GM21360 (cell line): ENCODE data around the gene IFI27.
A peak's percentile ranks its signal among the peaks of the same experiment; 100 is the strongest.
"Not testable (repeated sequence)": the region's sequence is repeated elsewhere in the genome, so short reads cannot be mapped to it uniquely, and the experiment has no call there.

Source experiments
- ATAC-seq: cut with Tn5 transposase; IDR thresholded peaks from one replicate; pipeline ENCODE4 v1.9.1; 2021; ENCODE audit warnings: mild to moderate bottlenecking, moderate library complexity; ENCODE audit not compliant: unreplicated experiment

The IFI27 gene

DNA sequence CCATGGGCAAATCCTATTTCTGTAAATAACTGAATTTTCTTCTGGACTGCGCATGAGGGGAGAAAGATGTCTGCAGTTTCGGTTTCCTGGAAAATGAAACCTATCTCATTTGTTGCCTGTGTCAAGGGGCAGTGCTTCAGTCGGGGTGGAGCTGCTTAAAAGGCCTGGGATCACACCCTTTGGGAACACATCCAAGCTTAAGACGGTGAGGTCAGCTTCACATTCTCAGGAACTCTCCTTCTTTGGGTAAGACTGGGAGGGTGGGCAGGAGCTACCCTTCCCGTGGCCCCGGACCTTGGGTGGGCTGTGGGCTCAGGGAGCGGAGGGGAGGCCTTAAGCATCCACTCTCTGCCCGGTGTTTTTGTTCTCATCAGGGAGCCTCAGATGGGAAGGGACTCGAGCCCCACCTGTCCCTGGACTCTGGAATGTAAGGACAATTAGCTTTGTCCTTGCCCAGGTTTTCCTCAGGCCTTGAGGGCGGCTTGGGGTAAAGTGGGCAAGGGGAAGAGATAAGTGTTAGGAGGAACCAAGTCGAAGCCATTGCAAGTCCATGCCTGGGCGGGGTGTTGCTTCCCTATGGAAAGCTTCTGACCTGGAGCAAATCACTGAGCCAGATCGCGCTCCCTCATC, at the start of gene IFI27:
TSS of gene IFI27 (plus strand) at position 185 of the 630 bp plus-strand sequence.
- ATAC-seq, result no peak

DNA sequence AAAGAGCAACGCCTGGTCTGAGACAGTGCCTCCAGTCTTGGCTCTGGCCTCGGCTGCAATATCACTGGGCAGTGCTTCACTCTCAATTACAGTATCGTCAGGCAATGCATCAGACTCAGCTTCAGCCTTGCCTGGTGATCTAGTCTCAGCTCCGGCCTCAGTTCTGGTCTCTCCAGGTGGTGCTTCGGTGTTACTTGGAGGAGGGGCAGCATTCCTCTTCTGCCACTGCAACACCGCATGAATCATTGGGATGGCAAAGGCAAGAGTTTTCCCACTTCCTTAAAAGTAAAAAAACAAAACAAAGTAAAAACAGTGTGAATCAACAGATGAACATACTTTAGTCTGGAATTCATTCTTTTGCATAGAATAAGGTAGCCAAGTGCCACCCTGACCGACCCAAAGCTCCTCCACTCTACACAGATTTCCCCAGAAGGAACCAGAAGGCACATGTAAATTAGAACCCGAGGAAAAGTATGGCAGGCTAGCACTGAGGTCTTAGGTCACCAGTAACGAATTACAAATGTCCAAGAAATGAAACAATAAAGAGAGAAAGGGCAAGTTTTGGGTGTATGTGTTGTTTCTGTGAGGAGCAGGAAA, 48.1 kb upstream of the IFI27 start:
- no peak for ATAC-seq

DNA sequence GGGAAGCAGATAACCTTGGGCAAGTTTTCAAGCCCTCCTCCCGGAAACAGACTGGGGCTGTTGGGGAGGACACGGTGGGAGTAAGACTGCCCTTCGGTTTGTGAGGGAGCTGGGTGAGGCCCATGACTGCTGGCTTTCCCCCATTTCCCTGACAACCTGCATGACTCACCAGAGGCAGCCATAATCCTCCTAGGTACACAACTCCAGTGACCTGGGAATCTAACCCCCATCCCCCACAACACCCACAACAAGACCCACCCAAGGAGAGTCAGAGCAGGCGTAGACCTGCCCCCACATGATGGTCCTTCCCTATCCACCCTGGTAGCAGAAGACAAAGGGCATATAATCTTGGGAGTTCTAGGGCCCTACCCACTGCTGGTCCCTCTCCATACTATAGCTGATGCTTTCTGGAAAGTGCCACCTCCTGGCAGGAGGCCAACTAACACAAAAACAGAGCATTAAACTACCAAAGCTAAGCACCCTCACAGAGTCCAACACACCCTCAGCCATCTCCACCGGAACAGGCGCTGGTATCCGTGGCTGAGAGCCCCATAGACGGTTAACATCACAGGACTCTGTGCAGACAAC, 44.4 kb upstream of the IFI27 start:
- ATAC-seq, result no peak

DNA sequence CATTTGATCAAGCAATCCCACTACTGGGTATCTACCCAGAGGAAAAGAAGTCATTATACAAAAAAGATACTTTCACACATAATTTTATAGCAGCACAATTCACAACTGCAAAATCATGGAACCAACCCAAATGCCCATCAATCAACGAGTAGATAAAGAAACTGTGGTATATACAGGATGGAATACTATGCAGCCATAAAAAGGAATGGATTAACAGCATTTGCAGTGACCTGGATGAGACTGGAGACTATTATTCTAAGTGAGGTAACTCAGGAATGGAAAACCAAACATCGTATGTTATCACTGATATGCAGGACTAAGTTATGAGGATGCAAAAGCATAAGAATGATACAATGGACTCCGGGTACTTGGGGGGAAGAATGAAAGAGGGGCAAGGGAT, 38.5 kb upstream of the IFI27 start:
- not testable (repeated sequence) for ATAC-seq

DNA sequence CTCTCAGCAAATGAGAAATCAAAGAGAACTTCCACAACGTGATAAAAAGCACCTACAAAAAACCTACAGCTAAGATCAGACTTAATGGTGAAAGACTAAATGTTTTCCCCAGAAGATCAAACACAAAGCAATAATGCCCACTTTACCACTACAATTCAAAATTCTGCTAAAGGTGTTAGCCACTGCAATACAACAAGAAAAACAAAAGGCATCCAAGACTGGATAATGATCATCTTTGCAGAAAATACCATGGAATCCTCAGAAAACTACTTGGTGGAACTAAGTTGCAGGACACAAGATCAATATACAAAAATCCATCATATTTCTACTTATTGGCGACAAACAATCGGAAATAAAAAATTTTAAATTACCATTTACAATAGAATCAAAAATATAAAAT, 36.0 kb upstream of the IFI27 start:
- no peak for ATAC-seq

DNA sequence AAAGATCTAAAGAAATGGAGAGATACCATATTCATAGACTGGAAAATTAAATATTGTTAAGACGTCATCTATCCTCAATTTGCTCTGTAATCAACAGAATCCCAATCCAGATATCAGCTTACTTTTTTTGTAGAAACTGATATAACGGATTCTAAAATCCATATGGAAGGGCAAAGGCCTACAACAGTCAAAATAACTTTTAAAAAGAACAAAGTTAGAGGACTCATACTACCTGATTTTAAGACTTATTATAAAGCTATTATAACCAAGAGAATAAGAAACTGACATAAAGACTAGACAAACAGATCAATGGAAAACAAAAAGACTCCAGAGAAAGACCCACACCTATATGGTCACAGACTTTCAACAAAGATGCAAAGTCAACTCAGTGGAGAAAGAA, 35.5 kb upstream of the IFI27 start:
- ATAC-seq, result no peak

DNA sequence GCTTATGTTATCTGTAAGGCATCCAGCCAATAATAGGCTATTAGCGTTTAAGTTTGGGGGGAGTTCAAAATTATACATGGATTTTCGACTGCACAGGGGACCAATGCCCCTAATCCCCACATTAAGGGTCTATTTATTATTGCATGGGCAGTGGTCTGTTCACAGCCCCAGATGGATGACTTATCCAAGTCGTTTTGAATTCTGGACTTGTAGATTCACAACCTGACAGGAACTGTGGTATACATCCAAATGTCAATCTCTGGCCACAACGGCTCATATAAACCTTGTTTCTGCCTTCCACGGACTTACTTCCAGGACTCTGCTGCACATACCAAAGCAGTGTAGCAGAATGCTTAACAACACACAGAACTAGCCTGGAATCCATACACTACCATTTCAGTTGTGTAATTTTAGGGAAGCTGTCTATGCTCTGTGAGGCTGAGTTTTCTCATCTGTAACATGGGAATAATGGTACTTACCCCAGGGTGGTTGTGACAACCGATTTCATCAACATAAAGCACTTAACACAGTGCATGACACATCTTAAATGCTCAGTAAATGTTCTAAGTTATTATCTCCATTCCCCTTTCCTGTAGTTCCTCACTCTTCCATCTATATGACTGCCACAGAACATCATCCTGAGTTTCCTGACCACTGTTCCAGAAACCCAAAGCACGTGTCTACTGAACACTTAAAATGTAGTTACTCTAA, 33.3 kb upstream of the IFI27 start:
- ATAC-seq, result no peak

DNA sequence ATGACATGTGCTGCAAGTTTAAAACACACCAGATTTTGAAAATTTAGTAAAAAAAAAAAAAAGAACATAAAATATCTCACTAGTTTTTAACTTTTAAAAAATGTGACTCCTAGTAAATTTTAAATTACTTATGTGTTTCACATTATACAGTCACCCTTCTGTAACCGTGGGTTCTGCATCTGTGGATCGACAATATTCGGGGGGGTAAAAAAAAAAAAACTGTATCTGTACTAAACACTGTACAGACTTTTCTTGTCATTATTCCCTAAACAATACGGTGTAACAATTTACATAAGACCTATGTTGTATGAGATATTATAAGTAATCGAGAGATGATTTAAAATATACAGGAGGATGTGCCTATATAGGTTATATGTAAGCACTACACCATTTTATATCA, 32.7 kb upstream of the IFI27 start:
- no peak for ATAC-seq

DNA sequence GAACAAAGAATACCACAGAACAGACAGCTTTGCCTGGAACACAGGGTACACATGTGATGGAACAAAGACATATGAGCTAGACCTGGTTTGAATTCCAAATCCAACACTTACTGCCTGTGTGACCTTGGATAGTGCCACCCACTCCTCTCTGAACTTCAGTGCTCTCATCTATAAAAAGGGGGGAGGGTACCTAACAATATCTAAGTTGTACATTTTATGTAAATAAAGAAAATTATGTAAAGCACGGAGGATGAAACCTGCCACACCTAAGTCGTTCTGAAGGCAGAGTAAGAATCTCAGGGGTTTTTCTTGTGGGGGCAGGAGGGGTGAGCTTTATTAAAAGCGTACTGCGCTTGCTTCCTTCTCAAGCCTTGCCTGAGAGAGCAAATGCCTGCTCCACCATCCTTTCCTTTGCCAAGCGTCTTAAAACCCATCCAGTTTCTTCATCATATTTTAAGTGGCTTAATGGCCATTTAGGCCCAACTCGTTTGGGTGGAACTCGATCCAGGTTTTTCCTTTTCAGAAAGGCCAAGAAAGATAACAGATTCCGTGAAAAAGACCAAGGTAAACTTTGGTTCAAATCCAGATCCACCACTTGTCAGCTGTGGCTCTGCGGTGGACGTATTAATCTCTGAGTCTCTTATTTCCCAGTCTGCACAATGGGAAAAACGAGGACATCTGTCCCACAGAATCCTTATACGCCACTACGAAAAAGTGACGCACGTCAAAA, 30.5 kb upstream of the IFI27 start:
- ATAC-seq, result no peak

DNA sequence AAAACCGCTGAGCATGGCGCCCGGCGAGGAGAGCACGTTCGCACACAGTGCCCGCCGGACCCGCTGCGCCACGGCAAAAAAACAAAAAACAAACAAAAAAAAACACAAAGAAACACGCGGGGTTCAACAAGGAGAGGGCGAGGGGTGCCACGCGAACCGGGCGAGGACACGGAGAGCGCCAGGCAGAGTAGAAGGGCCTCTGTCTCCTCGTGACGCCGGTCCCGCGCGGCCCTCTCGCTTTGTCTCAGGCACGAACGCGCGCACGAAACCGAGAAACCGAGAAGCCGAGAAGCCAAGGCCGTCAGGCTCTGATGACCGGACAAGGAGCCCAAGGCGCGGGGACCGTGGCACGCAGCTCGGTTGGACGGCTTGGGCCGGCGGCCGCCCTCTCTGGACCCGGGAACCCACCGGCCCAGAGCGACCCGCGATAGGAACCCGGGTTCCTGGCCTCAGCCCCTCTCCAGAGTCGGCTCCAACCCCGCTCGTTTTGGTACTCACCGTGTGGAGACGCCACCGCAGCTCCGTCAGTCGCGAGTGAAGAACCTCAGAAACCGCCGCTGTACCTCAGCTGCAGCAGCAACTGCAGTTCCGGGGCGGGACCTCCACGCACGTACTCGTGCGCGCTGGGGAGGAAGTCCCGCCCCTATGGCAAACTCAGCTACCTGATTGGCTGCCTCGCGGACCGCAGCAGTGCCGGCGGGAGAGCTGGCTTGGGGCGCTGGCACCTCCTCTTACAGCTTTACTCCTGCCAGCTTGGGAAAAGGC, 29.7 kb upstream of the IFI27 start, which contains the start of the genes DDX24 and IFI27L1:
TSS of gene DDX24 (minus strand) at position 582 of the 765 bp plus-strand sequence. CDS start 1,460 bp downstream, outside the sequence.
TSS of gene IFI27L1 (plus strand) at position 690 of the 765 bp plus-strand sequence. CDS start 15,628 bp downstream, outside the sequence.
- peak; percentile 96 for ATAC-seq

DNA sequence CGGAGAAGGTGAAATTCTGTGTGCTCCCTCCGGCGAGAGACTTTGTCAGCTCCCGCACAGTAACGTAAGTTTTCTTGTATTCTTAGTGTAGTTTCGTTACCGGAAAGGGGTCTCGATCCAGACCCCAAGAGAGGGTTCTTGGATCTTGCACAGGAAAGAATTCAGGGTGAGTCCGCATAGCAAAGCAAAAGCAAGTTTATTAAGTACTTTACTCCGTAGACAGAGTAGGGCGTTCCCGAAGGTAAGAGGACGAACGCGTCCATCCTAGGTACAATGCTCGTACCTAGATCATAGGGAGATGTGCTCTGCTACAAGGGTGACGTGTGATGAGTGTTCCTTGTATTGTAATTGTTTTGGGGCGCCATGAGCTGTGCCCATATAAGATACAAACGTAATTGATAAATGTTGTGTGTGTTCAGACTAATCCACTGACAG, 29.1 kb upstream of the IFI27 start:
- ATAC-seq, result peak; percentile 29

DNA sequence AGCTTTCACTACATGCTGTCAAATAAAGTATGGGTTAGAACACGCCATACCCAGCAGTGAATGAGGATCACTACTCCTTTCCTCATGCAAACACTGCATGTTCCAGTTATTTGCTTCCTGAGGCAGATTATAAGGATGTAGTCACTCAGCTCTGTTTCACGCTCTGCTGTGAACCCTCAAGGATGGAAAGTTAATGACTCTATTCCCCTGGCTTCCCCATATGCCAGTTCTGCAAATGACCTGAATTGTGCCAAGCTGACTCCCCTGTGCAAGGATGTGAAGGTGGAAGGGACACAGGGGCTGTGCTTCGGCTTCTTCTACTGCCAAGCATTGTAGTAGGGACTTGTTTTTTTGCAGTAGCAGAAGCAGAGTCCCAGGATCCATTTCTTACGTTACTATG, 22.6 kb upstream of the IFI27 start:
- ATAC-seq, result no peak

DNA sequence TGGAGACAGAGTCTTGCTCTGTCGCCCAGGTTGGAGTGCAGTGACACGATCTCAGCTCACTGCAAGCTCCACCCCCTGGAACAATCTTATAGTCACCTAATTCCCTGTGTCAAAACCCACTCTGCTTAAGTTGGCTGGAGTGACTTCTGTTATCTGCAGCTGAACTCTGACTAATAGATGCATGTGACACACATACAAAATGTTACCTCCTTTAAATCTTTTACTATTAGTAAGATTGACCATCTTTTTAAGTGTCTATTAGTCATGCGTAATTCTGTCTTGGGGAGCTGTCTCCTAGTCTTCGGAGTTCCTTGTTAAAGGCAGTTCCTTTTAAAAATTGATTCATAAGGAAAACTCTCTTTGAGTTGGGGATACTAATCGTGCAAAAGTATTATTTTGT, 22.0 kb upstream of the IFI27 start:
- ATAC-seq, result no peak

DNA sequence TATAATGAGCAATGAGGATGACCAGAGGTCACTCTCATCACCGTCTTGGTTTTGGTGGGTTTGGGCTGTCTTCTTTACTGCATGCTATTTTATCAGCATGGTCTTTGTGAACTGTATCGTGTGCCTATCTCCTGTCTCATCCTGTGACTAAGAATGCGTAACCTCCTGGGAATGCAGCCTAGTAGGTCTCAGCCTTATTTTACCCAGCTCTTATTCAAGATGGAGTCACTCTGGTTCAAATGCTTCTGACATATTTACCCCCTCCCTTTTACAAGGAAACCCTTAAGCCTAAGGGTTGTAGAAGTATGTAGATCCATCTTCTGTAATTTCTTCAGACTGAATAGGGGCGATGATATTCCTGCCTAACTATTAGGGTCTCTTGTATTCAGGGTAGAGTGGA, 21.1 kb upstream of the IFI27 start:
- no peak for ATAC-seq

DNA sequence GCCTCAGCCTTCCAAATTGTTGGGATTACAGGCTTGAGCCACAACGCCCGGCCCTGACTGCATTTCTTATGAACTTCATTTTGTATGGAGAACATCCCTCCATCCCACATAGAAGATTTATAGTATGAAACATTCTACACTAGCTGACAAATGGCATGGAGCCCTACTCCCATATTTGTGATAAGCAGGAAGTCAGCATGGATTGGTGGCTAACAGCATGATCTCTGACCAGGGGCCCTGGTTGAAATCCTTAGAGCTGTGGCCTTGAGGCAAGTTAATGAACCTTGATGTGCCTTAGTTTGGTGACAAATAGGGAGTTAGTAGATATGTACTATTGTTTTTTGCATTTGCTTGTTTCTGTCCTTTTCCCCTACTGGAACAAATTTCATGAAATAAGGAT, 17.1 kb upstream of the IFI27 start:
- ATAC-seq, result no peak

DNA sequence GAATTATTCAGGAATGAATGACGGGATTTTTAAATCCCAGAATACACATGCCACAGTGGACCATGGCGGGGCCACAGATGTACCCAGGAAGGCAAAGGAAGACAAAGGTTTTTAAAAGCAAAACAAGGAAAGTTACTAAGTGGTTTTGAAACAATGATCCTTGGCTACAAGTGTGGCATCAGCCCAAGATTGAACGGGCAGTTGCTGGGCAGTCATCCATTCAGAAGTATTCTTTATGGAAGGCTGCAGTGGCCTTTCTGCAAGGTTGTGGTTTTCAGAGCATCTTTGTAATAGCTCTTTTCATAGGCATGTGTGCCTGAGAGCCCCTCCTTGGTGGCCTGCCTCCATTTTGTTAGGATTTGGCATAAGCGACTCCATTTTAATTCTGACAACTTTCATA, 13.4 kb upstream of the IFI27 start:
- no peak for ATAC-seq

DNA sequence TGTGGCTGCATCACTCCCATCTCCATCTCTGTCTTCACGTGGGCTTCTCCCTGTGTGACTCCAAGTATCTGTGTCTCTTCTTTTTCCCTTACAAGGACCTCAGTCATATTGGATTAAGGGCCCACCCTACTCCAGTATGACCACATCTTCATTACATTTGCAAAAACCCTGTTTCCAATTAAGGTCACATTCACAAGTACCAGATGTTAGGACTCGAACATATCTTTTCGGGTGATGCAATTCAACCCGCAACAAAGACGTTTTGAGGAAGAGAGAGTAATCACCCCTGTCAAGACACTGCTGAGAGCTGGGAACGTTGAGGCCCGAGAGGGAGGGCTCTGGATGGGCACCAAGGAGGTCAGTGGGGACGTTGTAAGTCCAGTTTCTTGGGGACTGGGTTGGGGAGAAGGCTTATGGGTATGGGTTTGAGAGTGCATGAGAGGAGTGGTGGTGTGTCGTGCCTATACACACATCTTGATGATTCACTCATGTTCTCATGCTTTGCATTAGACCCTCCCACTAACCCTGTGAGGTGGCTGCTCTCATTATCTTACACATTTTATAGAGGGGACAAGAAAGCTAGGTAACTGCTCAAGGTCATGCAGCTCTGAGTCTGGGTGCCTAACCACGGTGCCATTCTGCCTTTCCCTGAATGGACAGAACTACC, 12.1 kb upstream of the IFI27 start:
- ATAC-seq, result no peak

DNA sequence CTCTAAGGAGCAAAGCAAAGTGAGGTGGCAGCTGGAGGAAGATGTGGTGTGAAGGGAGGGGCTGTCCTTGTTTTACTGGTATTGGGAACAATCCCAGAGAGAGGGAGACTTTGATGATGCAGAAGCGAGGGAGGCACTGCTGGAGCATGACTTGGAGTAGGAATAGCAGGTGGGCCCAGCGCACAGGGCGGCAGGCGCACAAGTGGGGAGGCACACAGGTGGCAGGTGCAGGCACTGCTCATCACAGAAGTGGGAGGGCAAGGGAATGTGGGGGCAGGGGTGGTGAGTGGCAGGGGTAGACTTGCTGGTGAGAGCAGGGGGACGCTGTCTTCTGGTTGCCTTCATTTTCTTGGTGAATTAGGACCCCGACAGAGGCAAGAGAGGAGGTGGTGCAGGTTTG, 11.5 kb upstream of the IFI27 start:
- ATAC-seq, result no peak

DNA sequence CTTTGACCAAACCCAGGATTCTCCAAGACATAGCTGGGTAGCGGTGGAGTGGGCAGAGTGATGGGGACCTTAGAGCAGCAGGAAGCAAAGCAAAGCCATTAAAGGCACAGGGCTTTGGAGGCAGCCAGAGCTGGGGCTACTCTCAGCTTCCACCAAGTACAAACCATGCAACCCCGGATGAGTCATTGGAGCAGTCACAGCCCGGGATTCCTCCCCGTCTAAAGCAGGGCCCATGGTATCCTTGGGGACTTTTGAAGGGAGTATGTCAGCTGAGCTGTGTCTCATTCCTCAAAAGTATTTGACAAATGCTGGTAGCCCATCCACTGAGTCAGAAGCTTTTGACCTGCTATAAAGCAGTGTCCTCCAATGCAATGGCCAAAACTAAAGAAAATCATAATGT, 9.7 kb upstream of the IFI27 start:
- no peak for ATAC-seq

DNA sequence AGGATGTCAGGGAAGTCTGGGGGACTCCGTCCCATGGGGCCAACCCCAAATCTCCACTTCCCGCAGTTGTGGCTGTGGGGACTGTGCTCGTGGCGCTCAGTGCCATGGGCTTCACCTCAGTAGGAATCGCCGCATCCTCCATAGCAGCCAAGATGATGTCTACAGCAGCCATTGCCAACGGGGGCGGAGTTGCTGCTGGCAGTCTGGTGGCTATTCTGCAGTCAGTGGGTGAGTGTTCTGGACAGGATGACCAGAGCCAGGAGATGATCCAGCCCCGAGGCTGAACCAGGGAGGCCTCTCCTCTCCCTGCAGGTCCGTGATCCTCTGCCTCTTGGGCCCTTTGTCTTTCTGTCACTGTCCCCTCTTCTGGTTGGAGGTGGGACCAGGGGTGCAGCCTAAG, 8.8 kb upstream of the IFI27 start:
- ATAC-seq, result no peak
